Glomerular endothelial cell (primary cell): ENCODE data around the gene PDIA3. TPM values are rescaled to one million over a fixed set of nuclear protein-coding genes. Genes with fewer than 3 reads are reported as not detected.
"Not testable (repeated sequence)": the region's sequence is repeated elsewhere in the genome, so short reads cannot be mapped to it uniquely, and the experiment has no call there.

Source experiments
- DNase-seq: peaks from one replicate; pipeline ENCODE4 v3.0.0-alpha.2; 2011; ENCODE audit warnings: low read depth, low spot score; ENCODE audit errors: extremely low read depth
- total RNA-seq: library from RNA; depleted of rRNA; stranded (reverse); fragments of >200 nt; gene quantifications from 2 replicates; pipeline ENCODE4 v1.2.3, GENCODE V29; 2015

Gene PDIA3
- total RNA-seq, 1 donor from 2014 or later = 497 TPM

GRCh38 chr15:43808960-43809678, 62.9 kb downstream of the PDIA3 start:
- DNase-seq = no peak

DNA sequence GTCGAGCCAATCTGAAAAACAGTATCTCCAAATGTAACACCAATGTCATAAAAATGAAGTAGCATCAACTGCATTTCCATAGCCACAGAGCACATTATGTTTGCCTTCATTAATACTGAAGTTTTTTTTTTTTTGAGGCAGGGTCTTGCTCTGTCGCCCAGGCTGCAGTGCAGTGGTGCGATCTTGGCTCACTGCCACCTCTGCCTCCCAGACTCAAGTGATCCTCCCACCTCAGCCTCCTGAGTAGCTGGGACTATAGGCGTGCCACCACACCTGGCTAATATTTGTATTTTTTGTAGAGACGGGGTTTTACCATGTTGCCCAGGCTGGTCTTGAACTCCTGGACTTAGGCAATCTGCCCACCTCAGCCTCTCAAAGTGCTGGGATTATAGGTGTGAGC, 68.8 kb downstream of the PDIA3 start:
- DNase-seq = not testable (repeated sequence)

DNA sequence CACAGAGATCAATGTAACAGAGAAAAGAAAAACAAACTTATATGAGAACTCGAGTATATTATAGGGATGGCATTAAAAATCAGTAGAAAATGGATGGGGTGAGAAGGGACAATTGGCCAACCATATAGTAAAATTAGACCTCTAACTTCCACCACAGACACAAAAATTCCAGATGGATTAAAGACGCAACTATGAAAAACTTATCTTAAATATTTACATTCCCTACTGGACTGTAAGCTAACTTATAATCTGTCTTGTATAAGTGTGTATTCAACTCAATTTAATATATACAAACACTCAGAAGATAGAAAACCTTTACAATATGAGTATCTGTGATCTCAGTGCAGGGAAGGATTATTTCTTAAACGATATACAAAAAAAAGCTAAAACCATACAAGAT, 75.3 kb downstream of the PDIA3 start:
- DNase-seq = no peak

Other genes with a start within 250 kb of the PDIA3 start
- 9.4 and 10.8 TPM in 2 replicates for gene MAP1A, start 228.8 kb upstream of the PDIA3 start, total RNA-seq
- gene PPIP5K1, start 156.2 kb upstream of the PDIA3 start, total RNA-seq = 10.8 and 13.1 TPM in 2 replicates
- gene CKMT1B, start 152.4 kb upstream of the PDIA3 start, total RNA-seq = not detected in 2 replicates
- 0.15 TPM in 1 of 2 replicates, not detected in the other for gene STRC, start 127.6 kb upstream of the PDIA3 start, total RNA-seq
- gene CATSPER2, start 97.6 kb upstream of the PDIA3 start, total RNA-seq = 0.10 and 0.29 TPM in 2 replicates
- gene CKMT1A, start 52.6 kb upstream of the PDIA3 start, total RNA-seq = not detected in 2 replicates
- 2.1 and 3.6 TPM in 2 replicates for gene ELL3, start 30.5 kb downstream of the PDIA3 start, total RNA-seq
- 1,411 and 2,053 TPM in 2 replicates for gene SERF2, start 45.9 kb downstream of the PDIA3 start, total RNA-seq
- gene SERINC4, start 53.8 kb downstream of the PDIA3 start, total RNA-seq = not detected in 2 replicates
- 14.8 and 17.2 TPM in 2 replicates for gene HYPK, start 54.2 kb downstream of the PDIA3 start, total RNA-seq
- gene MFAP1, start 78.3 kb downstream of the PDIA3 start, total RNA-seq = 16.5 and 18.8 TPM in 2 replicates
- gene WDR76, start 80.6 kb downstream of the PDIA3 start, total RNA-seq = 1.8 and 6.6 TPM in 2 replicates